ENCODE results near the gene TMEM63B. TPM values are rescaled to one million over a fixed set of nuclear protein-coding genes. Genes with fewer than 3 reads are reported as not detected.

The TMEM63B gene
- total RNA-seq, 2 donors from 2014 or later, result 64.6 to 65.2 TPM

DNA sequence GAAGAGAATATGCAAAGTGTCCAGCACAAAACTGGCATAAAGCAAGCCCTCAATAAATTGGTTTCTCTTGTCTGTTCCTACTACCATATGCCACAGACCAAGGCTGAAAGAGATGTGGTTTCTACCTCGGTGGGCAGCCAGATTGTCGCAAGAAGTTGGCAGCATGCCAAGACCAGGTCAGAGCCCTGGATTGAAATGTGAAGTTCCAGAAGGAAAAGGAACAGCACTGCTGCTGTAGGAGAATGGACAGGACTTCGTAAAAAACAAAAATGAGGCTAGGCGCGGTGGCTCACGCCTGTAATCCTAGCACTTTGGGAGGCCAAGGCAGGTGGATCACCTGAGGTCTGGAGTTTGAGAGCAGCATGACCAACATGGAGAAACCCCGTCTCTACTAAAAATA lies 22.2 kb upstream of the TMEM63B start:
- TF ChIP-seq, protein P1, sequence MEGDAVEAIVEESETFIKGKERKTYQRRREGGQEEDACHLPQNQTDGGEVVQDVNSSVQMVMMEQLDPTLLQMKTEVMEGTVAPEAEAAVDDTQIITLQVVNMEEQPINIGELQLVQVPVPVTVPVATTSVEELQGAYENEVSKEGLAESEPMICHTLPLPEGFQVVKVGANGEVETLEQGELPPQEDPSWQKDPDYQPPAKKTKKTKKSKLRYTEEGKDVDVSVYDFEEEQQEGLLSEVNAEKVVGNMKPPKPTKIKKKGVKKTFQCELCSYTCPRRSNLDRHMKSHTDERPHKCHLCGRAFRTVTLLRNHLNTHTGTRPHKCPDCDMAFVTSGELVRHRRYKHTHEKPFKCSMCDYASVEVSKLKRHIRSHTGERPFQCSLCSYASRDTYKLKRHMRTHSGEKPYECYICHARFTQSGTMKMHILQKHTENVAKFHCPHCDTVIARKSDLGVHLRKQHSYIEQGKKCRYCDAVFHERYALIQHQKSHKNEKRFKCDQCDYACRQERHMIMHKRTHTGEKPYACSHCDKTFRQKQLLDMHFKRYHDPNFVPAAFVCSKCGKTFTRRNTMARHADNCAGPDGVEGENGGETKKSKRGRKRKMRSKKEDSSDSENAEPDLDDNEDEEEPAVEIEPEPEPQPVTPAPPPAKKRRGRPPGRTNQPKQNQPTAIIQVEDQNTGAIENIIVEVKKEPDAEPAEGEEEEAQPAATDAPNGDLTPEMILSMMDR (conservative IDR thresholded peaks at IDR 0.05), result no peak
- Mint-ChIP-seq H3K27ac (peak overlapping the region; percentile 4), H3K27me3 (ENCODE audit: insufficient read depth) (no peaks in the 10 kb centered on the region), H3K9me3 (no peaks in the 10 kb centered on the region), H3K36me3 (ENCODE audit: low read depth) (peaks cover 63% of the 10 kb centered on the region), H3K4me1 (no peaks in the 10 kb centered on the region), H3K4me3 (no peak overlapping the region)
- H3K27me3 ChIP-seq (ENCODE audit: control insufficient read depth, insufficient read depth, low read length, poor library complexity, severe bottlenecking), result no peaks in the 10 kb centered on the region
- no peak overlapping the region for H3K9ac ChIP-seq (ENCODE audit: extremely low read depth, low read length, poor library complexity, severe bottlenecking)
- H3K27ac ChIP-seq (ENCODE audit: low read depth, low read length), result no peak overlapping the region
- 94 to 96% methylated on average over 6 to 7 of the region's 7 CpGs for WGBS, 2 experiments (ENCODE audit: insufficient coverage in 1 of 2, insufficient read length in 1 of 2)
- DNase-seq, result no peak
- H3K4me3 ChIP-seq (ENCODE audit: low read length), result no peak overlapping the region
- H3K4me1 ChIP-seq (ENCODE audit: control insufficient read depth, insufficient read depth, low read length), result no peaks in the 10 kb centered on the region
- H3K9me3 ChIP-seq (ENCODE audit: control insufficient read depth, low read length), result no peaks in the 10 kb centered on the region
- peaks cover 58% of the 10 kb centered on the region for H3K36me3 ChIP-seq (ENCODE audit: control insufficient read depth, insufficient read depth, low read length)

DNA sequence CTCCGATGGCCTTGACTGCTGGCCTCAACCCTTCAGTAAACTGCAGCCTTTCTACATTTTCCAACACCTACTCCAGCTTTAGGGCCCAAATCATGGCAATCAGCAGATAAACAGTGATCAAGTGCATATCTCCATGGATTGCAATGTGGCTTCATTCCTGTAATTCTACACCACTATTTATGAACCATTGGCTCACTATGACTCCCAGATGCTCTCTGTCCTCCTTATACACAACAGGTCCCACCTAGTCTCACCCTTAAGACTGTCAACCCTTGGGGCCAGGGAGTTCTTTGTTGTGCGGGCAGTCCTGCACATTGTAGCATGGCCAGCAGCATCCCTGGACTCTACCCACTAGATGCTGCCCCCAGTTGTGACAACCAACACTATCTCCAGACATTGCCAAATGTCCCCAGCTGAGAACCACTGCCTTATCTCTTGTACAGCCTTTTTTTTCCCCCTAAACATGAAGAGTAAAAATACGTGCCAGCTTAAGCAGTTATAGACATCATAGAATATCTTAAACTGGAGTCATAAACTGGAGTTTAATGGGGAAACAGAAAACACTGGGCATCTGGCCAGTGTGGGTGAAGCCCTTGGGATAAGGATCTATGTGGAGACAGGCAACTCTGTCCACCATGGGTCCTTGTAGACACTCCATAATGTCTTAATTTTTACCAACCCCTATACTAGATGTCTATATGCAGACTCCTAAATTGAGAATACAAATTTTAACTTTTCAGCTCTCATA lies 21.2 kb upstream of the TMEM63B start:
- peaks cover 68% of the 10 kb centered on the region for H3K36me3 ChIP-seq (ENCODE audit: control insufficient read depth, insufficient read depth, low read length)
- Mint-ChIP-seq H3K4me1 (no peaks in the 10 kb centered on the region), H3K27ac (peak overlapping the region; percentile 74), H3K9me3 (no peaks in the 10 kb centered on the region), H3K36me3 (ENCODE audit: low read depth) (peaks cover 69% of the 10 kb centered on the region), H3K4me3 (no peak overlapping the region), H3K27me3 (ENCODE audit: insufficient read depth) (no peaks in the 10 kb centered on the region)
- no peak overlapping the region for H3K9ac ChIP-seq (ENCODE audit: extremely low read depth, low read length, poor library complexity, severe bottlenecking)
- no peaks in the 10 kb centered on the region for H3K9me3 ChIP-seq (ENCODE audit: control insufficient read depth, low read length)
- H3K27ac ChIP-seq (ENCODE audit: low read depth, low read length), result no peak overlapping the region
- TF ChIP-seq, protein P1 (conservative IDR thresholded peaks at IDR 0.05), result no peak
- no peak overlapping the region for H3K4me3 ChIP-seq (ENCODE audit: low read length)
- WGBS, 2 experiments (ENCODE audit: insufficient coverage in 1 of 2, insufficient read length in 1 of 2), result 95 to 100% methylated on average over 2 to 3 of the region's 3 CpGs
- H3K27me3 ChIP-seq (ENCODE audit: control insufficient read depth, insufficient read depth, low read length, poor library complexity, severe bottlenecking), result no peaks in the 10 kb centered on the region
- H3K4me1 ChIP-seq (ENCODE audit: control insufficient read depth, insufficient read depth, low read length), result no peaks in the 10 kb centered on the region
- no peak for DNase-seq

DNA sequence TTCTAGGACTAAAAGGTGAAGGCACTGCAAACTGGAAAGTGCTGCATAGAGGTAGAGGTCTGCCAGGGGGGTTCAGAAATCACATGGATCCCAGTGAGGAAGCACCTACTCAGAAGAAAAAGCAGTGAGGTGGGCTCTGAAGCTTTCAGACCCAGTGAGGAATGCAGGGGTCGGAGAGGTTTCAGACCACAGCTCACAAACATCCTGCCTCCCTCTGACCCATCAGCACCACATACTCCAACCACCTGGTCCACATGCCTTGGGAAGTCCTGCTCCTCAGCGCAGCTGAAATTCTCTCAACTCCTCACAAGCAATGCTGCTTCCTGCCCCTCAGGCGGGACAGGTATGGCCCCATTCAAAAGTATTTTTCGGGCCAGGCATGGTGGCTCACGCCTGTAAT lies 20.3 kb upstream of the TMEM63B start:
- H3K27ac ChIP-seq (ENCODE audit: low read depth, low read length), result no peak overlapping the region
- DNase-seq, result no peak
- Mint-ChIP-seq H3K4me1 (no peaks in the 10 kb centered on the region), H3K36me3 (ENCODE audit: low read depth) (peaks cover 78% of the 10 kb centered on the region), H3K9me3 (no peaks in the 10 kb centered on the region), H3K27ac (no peak overlapping the region), H3K27me3 (ENCODE audit: insufficient read depth) (no peaks in the 10 kb centered on the region), H3K4me3 (no peak overlapping the region)
- H3K27me3 ChIP-seq (ENCODE audit: control insufficient read depth, insufficient read depth, low read length, poor library complexity, severe bottlenecking), result no peaks in the 10 kb centered on the region
- TF ChIP-seq, protein P1 (conservative IDR thresholded peaks at IDR 0.05), result no peak
- H3K4me3 ChIP-seq (ENCODE audit: low read length), result no peak overlapping the region
- no peaks in the 10 kb centered on the region for H3K4me1 ChIP-seq (ENCODE audit: control insufficient read depth, insufficient read depth, low read length)
- peaks cover 77% of the 10 kb centered on the region for H3K36me3 ChIP-seq (ENCODE audit: control insufficient read depth, insufficient read depth, low read length)
- no peaks in the 10 kb centered on the region for H3K9me3 ChIP-seq (ENCODE audit: control insufficient read depth, low read length)
- 92 to 100% methylated on average over 3 to 5 of the region's 5 CpGs for WGBS, 2 experiments (ENCODE audit: insufficient coverage in 1 of 2, insufficient read length in 1 of 2)
- no peak overlapping the region for H3K9ac ChIP-seq (ENCODE audit: extremely low read depth, low read length, poor library complexity, severe bottlenecking)

All from endodermal cell (in vitro differentiated cells).